ENCODE measurements around the gene KLHL8. TPM values are rescaled to one million over a fixed set of nuclear protein-coding genes. Genes with fewer than 3 reads are reported as not detected.
A peak's percentile ranks its signal among the peaks of the same experiment; 100 is the strongest.

Gene KLHL8
- total RNA-seq, 2 donors from 2014 or later: 15.7 to 18.8 TPM

DNA sequence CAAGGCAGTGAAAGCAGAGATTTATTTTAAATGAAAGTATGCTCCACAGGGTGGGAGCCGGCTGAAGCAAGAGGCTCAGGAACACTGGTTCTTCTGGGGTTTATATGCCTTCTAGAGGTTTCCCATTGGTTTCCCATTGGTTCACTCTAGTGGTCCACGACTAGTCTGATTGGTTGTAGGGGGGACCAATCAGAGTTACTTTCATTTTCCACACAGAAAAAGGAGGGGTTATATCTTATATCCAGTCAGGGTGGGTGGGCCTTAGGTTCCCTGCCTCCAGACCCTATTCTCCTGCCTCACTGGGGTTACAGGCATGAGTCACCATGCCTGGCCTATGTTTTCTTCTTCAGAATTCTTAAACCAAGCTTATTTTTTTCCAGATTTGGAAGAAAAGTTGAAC lies 101.6 kb downstream of the KLHL8 start:
- Mint-ChIP-seq H3K9me3 (no peaks in the 10 kb centered on the region), H3K27me3 (no peaks in the 10 kb centered on the region), H3K27ac (no peak overlapping the region), H3K4me1 (ENCODE audit: low read depth in 2 of 2) (peaks cover 21% of the 10 kb centered on the region in 2 donors), H3K4me3 (no peak overlapping the region), H3K36me3 (no peaks in the 10 kb centered on the region)
- ATAC-seq (peak; percentile 47 to 72), DNase-seq (ENCODE audit: low spot score) (no peak)

DNA sequence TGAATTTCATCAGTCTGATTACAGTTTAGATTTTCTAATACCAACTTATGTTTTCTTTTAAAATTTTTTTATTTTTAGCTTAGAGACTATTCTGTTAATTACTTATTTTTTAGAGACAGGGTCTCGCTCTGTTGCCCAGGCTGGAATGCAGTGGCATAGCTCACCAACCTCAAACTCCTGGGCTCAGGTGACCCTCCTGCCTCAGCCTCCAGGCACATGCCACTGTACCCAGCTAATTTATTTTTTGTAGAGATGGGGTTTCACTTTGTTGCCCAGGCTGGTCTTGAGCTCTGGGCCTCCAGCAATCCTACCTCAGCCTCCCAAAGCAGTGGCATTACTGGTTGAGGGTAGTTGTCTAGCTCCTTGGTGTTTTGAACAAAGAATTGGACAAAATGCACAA lies 102.0 kb downstream of the KLHL8 start:
- no peak overlapping the region for H3K27ac Mint-ChIP-seq

DNA sequence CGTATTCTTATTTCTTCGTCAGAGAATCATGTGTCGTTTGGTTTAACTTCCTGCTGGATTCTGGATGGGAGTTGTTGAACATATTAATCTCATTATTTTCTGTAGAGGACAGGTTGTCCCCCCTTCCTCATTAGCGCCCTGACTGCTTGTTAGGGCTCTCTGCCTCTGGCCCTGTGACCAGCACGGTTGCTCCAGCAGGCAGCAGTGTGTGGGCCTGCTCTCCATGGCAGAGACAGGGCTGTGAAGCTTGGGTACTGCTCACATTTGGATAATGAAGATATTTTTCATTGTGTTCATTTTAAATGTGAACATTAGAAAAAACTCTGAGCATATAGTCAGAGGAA lies 102.7 kb downstream of the KLHL8 start:
- Mint-ChIP-seq H3K9me3 (no peaks in the 10 kb centered on the region), H3K4me1 (ENCODE audit: low read depth in 2 of 2) (peaks cover 17 to 21% of the 10 kb centered on the region in 2 donors), H3K27ac (no peak overlapping the region), H3K36me3 (no peaks in the 10 kb centered on the region), H3K4me3 (no peak overlapping the region), H3K27me3 (no peaks in the 10 kb centered on the region)
- DNase-seq (ENCODE audit: low spot score) (no peak), ATAC-seq (no peak)

More for the DNA sequence above, 102.0 kb downstream of the KLHL8 start:
- Mint-ChIP-seq H3K4me3 (no peak overlapping the region), H3K9me3 (no peaks in the 10 kb centered on the region), H3K27me3 (no peaks in the 10 kb centered on the region), H3K36me3 (no peaks in the 10 kb centered on the region), H3K4me1 (ENCODE audit: low read depth in 2 of 2) (peaks cover 20 to 21% of the 10 kb centered on the region in 2 donors)
- ATAC-seq: no peak
- no peak for DNase-seq (ENCODE audit: low spot score)

DNA sequence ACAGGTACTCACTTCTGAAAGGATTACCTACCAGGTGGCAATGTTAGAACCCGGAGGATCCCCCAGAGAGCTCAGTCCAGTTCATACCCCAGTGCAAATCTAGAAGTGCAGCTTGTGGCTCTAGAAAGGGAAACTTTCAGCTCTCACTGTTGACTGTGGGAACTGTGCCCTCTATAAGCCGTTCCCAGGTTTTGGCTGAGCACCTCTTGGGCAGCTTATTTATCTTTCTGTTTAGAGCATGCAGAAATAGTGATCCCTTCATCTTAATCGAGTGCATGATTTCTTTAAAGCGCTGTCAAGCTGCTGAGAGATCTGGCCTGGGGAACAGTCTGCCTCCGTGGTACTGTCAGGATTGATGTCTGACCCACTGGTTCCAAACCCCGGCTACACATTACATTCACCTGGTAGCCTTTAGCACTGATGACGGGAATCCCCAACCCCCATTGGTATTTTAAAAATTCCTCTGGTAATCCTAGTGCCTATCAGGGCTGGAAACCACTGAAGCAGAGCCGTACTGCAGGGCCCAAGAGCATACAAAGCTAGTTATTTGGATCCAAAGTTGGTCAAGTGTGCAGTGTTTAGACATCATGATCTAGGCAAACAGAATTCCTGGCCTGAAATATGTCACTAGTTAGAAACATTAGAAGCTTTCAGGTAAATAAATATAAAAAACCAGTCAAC lies 103.2 kb downstream of the KLHL8 start:
- H3K4me3 Mint-ChIP-seq: no peak overlapping the region
- no peak for ATAC-seq
- DNase-seq (ENCODE audit: low spot score): no peak
- H3K36me3 Mint-ChIP-seq: no peaks in the 10 kb centered on the region
- no peaks in the 10 kb centered on the region for H3K9me3 Mint-ChIP-seq
- no peak overlapping the region for H3K27ac Mint-ChIP-seq
- H3K27me3 Mint-ChIP-seq: no peaks in the 10 kb centered on the region
- peaks cover 18 to 21% of the 10 kb centered on the region in 2 donors for H3K4me1 Mint-ChIP-seq (ENCODE audit: low read depth in 2 of 2)

DNA sequence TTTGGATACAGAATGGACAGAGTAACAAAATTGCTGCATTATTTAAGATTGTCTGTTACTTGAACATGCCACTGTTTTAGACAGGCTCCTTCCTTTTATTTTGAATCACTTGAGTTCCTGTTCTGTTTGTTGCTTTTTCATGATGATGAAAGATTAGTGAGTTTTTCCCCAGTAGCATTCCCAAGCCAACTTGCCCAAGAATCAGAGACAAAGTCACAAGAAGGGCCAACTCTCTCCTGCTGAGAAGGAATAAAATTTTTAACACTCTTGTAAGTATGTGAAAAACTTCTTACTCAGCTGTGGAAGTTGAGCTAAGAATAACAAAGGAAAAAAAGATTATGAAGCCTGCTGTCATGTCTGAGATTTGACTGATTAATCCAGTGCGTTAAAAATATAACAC lies 104.2 kb downstream of the KLHL8 start:
- Mint-ChIP-seq H3K4me1 (ENCODE audit: low read depth in 2 of 2) (peaks cover 22 to 25% of the 10 kb centered on the region in 2 donors), H3K27me3 (no peaks in the 10 kb centered on the region), H3K4me3 (no peak overlapping the region), H3K36me3 (no peaks in the 10 kb centered on the region), H3K9me3 (no peaks in the 10 kb centered on the region), H3K27ac (no peak overlapping the region)
- ATAC-seq: no peak
- DNase-seq (ENCODE audit: low spot score): no peak

DNA sequence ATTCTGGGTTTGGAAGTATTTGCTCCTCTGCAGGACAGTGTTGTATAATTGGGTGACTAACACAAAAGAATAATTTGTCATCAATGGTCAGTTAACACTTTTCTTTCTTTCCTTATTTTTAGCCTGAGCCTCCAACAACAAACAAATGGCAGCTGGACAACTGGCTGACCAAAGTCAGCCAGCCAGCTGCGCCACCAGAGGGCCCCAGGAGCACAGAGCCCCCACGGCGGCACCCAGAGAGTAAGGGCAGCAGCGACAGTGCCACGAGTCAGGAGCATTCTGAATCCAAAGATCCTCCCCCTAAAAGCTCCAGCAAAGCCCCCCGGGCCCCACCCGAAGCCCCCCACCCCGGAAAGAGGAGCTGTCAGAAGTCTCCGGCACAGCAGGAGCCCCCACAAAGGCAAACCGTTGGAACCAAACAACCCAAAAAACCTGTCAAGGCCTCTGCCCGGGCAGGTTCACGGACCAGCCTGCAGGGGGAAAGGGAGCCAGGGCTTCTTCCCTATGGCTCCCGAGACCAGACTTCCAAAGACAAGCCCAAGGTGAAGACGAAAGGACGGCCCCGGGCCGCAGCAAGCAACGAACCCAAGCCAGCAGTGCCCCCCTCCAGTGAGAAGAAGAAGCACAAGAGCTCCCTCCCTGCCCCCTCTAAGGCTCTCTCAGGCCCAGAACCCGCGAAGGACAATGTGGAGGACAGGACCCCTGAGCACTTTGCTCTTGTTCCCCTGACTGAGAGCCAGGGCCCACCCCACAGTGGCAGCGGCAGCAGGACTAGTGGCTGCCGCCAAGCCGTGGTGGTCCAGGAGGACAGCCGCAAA lies 106.0 kb downstream of the KLHL8 start:
- H3K36me3 Mint-ChIP-seq: peaks cover 5% of the 10 kb centered on the region
- no peaks in the 10 kb centered on the region for H3K9me3 Mint-ChIP-seq
- ATAC-seq: no peak
- H3K27ac Mint-ChIP-seq: no peak overlapping the region
- H3K4me3 Mint-ChIP-seq: no peak overlapping the region
- H3K4me1 Mint-ChIP-seq (ENCODE audit: low read depth in 2 of 2): peaks cover 9 to 11% of the 10 kb centered on the region in 2 donors
- H3K27me3 Mint-ChIP-seq: no peaks in the 10 kb centered on the region
- no peak for DNase-seq (ENCODE audit: low spot score)

DNA sequence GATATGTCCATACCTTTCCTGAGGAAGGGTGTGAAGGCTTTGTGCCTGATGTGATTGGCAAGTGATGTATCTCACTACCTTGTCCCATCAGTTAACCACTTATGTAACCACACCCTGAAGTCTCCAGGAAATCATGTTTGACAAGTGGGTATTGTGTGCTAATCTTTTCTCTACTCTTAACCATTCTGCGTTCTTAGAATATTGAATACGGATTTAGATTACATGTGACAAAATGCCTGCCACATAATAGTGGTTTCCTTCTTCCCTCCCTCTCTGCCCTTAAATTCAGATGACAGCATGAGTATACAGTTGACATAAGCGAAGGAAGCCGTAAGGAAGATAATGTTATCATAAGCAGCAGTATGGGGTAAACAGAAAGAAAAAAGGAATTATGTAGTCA lies 108.4 kb downstream of the KLHL8 start:
- Mint-ChIP-seq H3K4me1 (ENCODE audit: low read depth in 2 of 2) (peaks cover 10 to 12% of the 10 kb centered on the region in 2 donors), H3K27me3 (no peaks in the 10 kb centered on the region), H3K4me3 (peak overlapping the region; percentile 36), H3K27ac (peak overlapping the region; percentile 10 to 25), H3K9me3 (no peaks in the 10 kb centered on the region), H3K36me3 (peaks cover 5% of the 10 kb centered on the region)
- DNase-seq (ENCODE audit: low spot score): no peak
- peak; percentile 71 to 78 for ATAC-seq

Other genes with a start within 250 kb of the KLHL8 start
- gene HSD17B13, start 102.3 kb upstream of the KLHL8 start, total RNA-seq: under 1 TPM in 1 of 2 donors, not detected in 1; 0.12 TPM
- 10 to 100 TPM; 11.2 to 18.3 TPM for gene HSD17B11, start 170.6 kb upstream of the KLHL8 start, total RNA-seq
- 10 to 100 TPM; 14.6 to 18.2 TPM for gene NUDT9, start 202.0 kb upstream of the KLHL8 start, total RNA-seq

Measured in natural killer cell treated with Interleukin-12 subunit alpha and Interleukin-12 subunit beta and Interleukin-15 and Interleukin-18, amount 100 ng/mL, for 72 hours (primary cell).